DLD1 (cell line): Measurements from ENCODE around the gene HPF1.
"Not testable (repeated sequence)": the region's sequence is repeated elsewhere in the genome, so short reads cannot be mapped to it uniquely, and the experiment has no call there.

Experiments used
- in situ Hi-C: cut with HindIII; loops from 2 replicates; pipeline ENCODE4 v1.10.0; 2017; ENCODE audit warnings: low sequenced_read_pairs

HPF1 gene

GRCh38 chr4:169757575-169758184 is at the start of gene HPF1:
Gene HPF1, minus strand, starts transcription at chr4:169757944. Its CDS starts 67 bp downstream, at chr4:169757877.
- in situ Hi-C loops: no loop called here

- in situ Hi-C loops: loop anchor here (10.0 kb wide), 1 partner anchor 218 kb away; the partner anchor contains the start of gene MFAP3L
These were observed 49.0 kb upstream of the HPF1 start for GRCh38 chr4:169806770-169807169.

GRCh38 chr4:169803413-169803812 is 45.7 kb upstream of the HPF1 start:
- in situ Hi-C loops: loop anchor here (10.0 kb wide), 1 partner anchor 221 kb away; the partner anchor contains the start of gene MFAP3L

GRCh38 chr4:169802873-169803272 is 45.1 kb upstream of the HPF1 start:
- in situ Hi-C loops: loop anchor here (10.0 kb wide), 1 partner anchor 222 kb away; the partner anchor contains the start of gene MFAP3L

GRCh38 chr4:169800541-169800940 is 42.8 kb upstream of the HPF1 start:
- in situ Hi-C loops: loop anchor here (10.0 kb wide), 1 partner anchor 224 kb away; the partner anchor contains the start of gene MFAP3L

GRCh38 chr4:169799260-169799659 is 41.5 kb upstream of the HPF1 start:
- in situ Hi-C loops: no loop called here

GRCh38 chr4:169795585-169795984 is 37.8 kb upstream of the HPF1 start:
- in situ Hi-C loops: no loop called here

- in situ Hi-C loops: no loop called here
These were observed 33.9 kb upstream of the HPF1 start for GRCh38 chr4:169791527-169792156.

GRCh38 chr4:169791062-169791461 is 33.3 kb upstream of the HPF1 start:
- in situ Hi-C loops: no loop called here

GRCh38 chr4:169774466-169775445 is 17.0 kb upstream of the HPF1 start:
- in situ Hi-C loops: no loop called here

GRCh38 chr4:169773889-169774288 is 16.1 kb upstream of the HPF1 start:
- in situ Hi-C loops: no loop called here

- in situ Hi-C loops: not testable (repeated sequence)
These were observed 13.9 kb upstream of the HPF1 start for GRCh38 chr4:169771556-169772080.

- in situ Hi-C loops: no loop called here
These were observed 12.7 kb upstream of the HPF1 start for GRCh38 chr4:169770416-169770815.

GRCh38 chr4:169768385-169768784 is 10.6 kb upstream of the HPF1 start:
- in situ Hi-C loops: no loop called here

GRCh38 chr4:169766741-169767140 is 9.0 kb upstream of the HPF1 start:
- in situ Hi-C loops: no loop called here

- in situ Hi-C loops: no loop called here
These were observed 8.1 kb upstream of the HPF1 start for GRCh38 chr4:169765835-169766234.

- in situ Hi-C loops: no loop called here
These were observed 4.1 kb upstream of the HPF1 start for GRCh38 chr4:169761846-169762245.

- in situ Hi-C loops: no loop called here
These were observed 738 bp upstream of the HPF1 start for GRCh38 chr4:169758401-169758962.

- in situ Hi-C loops: no loop called here
These were observed 671 bp downstream of the HPF1 start for GRCh38 chr4:169756971-169757574.

- in situ Hi-C loops: no loop called here
These were observed 12.5 kb downstream of the HPF1 start for GRCh38 chr4:169745291-169745690.
